ENCODE measurements around the gene STAT2. TPM values are rescaled to one million over a fixed set of nuclear protein-coding genes. Genes with fewer than 3 reads are reported as not detected.

The STAT2 gene
- total and polyA plus RNA-seq, 9 of the 15 experiments (the other 6 are each of a cell fraction or from before 2014, with no cell fraction given): 15.5 to 46.9 (median 40.1) TPM

DNA sequence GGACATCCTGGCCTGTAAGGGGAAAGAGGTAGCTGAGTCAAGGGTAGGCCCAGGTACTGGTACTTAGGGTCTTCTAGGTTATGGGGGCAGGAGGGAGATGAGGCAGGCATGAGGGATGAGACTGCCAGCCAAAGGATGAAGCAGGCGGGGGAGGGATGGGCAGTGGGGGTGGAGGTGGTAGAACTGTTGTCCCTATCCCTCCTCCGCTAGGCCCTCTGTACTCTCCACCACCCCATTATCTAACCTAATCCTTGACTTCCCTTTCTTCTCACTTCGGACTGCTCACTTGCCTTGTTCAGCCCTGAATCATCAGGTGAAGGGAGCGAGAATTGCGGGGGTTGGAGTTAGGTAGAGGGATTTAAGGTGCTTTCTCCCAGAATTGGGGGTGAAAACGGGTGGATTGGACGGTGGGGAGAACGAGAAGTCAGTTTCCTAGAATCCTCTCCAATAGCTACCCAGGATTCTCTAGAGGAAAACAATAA lies 26.7 kb downstream of the STAT2 start (continued):
- TF ChIP-seq, protein P1, sequence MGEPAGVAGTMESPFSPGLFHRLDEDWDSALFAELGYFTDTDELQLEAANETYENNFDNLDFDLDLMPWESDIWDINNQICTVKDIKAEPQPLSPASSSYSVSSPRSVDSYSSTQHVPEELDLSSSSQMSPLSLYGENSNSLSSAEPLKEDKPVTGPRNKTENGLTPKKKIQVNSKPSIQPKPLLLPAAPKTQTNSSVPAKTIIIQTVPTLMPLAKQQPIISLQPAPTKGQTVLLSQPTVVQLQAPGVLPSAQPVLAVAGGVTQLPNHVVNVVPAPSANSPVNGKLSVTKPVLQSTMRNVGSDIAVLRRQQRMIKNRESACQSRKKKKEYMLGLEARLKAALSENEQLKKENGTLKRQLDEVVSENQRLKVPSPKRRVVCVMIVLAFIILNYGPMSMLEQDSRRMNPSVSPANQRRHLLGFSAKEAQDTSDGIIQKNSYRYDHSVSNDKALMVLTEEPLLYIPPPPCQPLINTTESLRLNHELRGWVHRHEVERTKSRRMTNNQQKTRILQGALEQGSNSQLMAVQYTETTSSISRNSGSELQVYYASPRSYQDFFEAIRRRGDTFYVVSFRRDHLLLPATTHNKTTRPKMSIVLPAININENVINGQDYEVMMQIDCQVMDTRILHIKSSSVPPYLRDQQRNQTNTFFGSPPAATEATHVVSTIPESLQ (CRISPR knock-in tag; IDR thresholded peaks at IDR 0.05): no peak
- TF ChIP-seq SREBF2 (CRISPR knock-in tag; IDR thresholded peaks at IDR 0.05): no peak
- no peak for TF ChIP-seq ASH1L (IDR thresholded peaks at IDR 0.05; ENCODE audit: borderline replicate concordance, low read depth, partially characterized antibody)
- TF ChIP-seq ZNF76 (CRISPR knock-in tag; IDR thresholded peaks at IDR 0.05; ENCODE audit: borderline replicate concordance): no peak
- TF ChIP-seq RCOR1 (IDR thresholded peaks at IDR 0.05; ENCODE audit: borderline replicate concordance in 1 of 2, low read depth in 2 of 2, low read length in 2 of 2): 0 out of 4 replicates have a peak, but pooled peaks of 1 of the 2 experiments have one; percentile 13
- TF ChIP-seq NFIC (IDR thresholded peaks at IDR 0.05): 0 out of 2 replicates have a peak, but pooled peaks have one; percentile 19
- TF ChIP-seq PHF20 (IDR thresholded peaks at IDR 0.05; ENCODE audit: partially characterized antibody): peak; percentile 43
- 0 out of 2 replicates have a peak, but pooled peaks have one; percentile 22 for TF ChIP-seq ZBTB17 (CRISPR knock-in tag; IDR thresholded peaks at IDR 0.05)
- TF ChIP-seq, protein P2, sequence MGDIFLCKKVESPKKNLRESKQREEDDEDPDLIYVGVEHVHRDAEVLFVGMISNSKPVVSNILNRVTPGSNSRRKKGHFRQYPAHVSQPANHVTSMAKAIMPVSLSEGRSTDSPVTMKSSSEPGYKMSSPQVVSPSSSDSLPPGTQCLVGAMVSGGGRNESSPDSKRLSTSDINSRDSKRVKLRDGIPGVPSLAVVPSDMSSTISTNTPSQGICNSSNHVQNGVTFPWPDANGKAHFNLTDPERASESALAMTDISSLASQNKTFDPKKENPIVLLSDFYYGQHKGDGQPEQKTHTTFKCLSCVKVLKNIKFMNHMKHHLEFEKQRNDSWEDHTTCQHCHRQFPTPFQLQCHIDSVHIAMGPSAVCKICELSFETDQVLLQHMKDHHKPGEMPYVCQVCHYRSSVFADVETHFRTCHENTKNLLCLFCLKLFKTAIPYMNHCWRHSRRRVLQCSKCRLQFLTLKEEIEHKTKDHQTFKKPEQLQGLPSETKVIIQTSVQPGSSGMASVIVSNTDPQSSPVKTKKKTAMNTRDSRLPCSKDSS (IDR thresholded peaks at IDR 0.05; ENCODE audit: low read depth, partially characterized antibody): no peak

Data from K562 (cell line).